ENCODE results near the gene MRPL14. TPM values are rescaled to one million over a fixed set of nuclear protein-coding genes. Genes with fewer than 3 reads are reported as not detected.

Gene MRPL14
- polyA plus RNA-seq, 3 donors, result 23.2 to 54.9 (median 30.0) TPM

DNA sequence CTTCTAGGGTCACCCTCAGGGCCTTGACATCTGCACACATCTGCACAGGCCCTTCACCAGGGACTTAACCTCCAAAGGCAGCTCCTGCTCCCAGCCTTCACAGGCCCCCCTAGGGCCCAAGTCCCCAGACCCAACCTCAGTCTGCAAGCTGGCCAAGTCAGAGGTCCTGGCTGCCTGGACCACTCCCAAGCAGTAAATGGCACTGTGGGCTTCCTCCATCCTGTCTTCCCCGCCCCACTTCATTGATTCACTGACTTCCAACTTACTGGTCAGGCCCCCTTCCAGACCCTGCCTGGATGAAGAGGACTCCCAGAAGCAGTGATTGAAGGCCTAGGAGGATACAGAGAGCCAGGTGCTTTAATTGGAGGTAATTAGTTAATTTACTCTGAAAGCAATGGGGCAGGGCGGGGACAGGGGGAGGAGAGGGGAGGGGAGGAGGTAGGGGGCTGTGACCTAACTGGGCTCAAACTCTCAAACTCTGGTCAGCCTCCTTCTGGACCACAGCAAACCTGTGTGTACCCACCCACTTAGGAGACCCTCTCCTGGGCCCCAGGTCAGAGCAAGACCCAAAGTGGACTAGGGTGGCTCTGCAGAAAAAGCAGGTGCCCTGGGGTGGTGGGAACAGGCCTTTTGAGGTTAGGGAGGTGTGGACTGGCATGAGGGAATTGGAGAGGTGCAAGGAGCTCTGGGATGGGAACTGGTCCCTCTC is 51.5 kb downstream of the MRPL14 start:
- H3K27ac ChIP-seq (ENCODE audit: low read depth, low read length), result no peak overlapping the region
- WGBS, 3 donors, result 95 to 97% (median 96%) methylated on average over 2 of the region's 2 CpGs

- no peak overlapping the region for H3K27ac ChIP-seq (ENCODE audit: low read depth, low read length)
- WGBS, 3 donors, result 47 to 63% (median 56%) methylated on average over 8 to 9 of the region's 9 CpGs
Measured at GRCh38 chr6:44074813-44075646, 52.2 kb downstream of the MRPL14 start.

GRCh38 chr6:44074439-44074812 is 52.8 kb downstream of the MRPL14 start:
- 0 to 3% (median 1%) methylated on average over 13 of the region's 13 CpGs for WGBS, 3 donors
- no peak overlapping the region for H3K27ac ChIP-seq (ENCODE audit: low read depth, low read length)

DNA sequence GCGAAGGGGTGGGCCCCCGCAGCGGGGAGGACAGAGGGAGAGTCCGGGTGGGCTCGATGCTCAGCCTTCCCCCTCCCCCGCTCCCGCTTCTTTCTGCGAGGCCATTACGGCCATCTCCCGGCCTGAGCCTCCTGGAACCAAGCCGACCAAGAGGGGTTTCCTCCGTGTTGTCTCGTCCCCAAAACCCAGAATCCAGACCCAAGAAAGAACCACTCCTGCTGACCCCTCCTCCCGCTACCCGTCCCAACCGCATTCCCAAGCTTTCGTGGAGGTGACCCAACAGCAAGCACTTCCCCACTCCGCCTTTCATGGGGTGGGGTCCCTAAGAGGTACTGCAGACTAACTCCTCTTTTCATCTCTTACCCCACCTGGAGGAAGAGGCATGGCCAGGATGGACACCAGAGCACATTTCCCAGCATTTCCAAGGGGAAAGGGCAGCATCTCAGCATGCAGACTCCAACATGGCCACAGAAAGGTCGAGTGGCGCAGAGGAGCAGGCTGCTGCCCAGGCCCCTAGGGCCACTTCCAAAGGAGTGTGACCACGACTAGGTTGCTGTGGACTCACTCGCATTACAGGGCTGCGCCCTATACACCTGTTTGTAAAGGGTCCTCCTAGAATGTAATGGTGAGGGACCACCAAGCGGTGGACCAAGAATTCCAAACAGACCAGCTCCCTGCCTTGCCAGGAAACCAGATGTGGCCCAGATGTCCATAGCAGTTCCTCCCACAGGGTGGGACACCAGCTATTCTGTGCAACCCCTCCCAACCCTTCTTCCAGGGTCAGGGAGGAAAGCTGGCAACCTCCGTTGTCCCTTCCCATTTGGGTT is 53.4 kb downstream of the MRPL14 start:
- WGBS, 3 donors, result 18 to 49% (median 26%) methylated on average over 15 to 25 of the region's 25 CpGs
- no peak overlapping the region for H3K27ac ChIP-seq (ENCODE audit: low read depth, low read length)

DNA sequence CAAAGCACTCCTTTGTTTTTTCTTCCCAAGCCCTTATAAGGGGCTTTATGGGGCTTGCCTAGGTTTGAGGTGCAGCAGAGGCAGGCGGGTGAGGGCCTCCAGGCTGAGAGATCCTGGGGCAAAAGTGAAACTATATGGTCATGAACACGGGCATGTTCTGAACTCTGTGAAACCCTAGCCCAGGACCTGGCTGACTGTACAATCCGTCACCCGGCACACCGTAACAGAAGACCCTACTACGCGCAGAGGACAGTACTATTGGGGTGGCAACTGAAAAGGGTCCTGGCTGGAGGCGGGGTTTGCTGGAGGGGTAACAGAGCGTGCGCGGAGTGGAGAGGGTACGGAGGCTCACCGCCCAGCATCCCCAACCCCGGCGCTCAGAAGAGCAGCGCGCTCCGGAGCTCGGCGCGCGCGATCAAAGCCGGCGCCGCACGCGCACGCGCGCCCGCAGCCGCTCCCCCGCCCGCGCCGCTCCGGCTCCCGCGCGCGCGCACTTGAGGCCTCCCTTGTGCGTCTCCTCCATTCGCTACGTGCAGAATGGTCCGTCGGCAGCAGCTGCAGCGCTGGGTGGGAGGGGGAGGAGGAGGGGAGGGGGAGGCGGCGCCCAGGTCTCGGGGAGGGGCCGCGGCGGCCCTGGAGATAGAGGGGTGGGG is 54.2 kb downstream of the MRPL14 start:
- 2 to 3% (median 3%) methylated on average over 42 to 54 of the region's 55 CpGs for WGBS, 3 donors
- no peak overlapping the region for H3K27ac ChIP-seq (ENCODE audit: low read depth, low read length)

GRCh38 chr6:44072452-44072958 is 54.7 kb downstream of the MRPL14 start:
- WGBS, 3 donors, result 78 to 88% (median 80%) methylated on average over 4 of the region's 4 CpGs
- H3K27ac ChIP-seq (ENCODE audit: low read depth, low read length), result no peak overlapping the region

- H3K27ac ChIP-seq (ENCODE audit: low read depth, low read length), result no peak overlapping the region
- 83 to 89% (median 83%) methylated on average over 8 of the region's 8 CpGs for WGBS, 3 donors
Measured at GRCh38 chr6:44071670-44072451, 55.4 kb downstream of the MRPL14 start.

- 83 to 89% (median 85%) methylated on average over 5 of the region's 5 CpGs for WGBS, 3 donors
- H3K27ac ChIP-seq (ENCODE audit: low read depth, low read length), result no peak overlapping the region
Measured at GRCh38 chr6:44068607-44069296, 58.5 kb downstream of the MRPL14 start.

GRCh38 chr6:44067173-44068139 is 59.8 kb downstream of the MRPL14 start:
- no peak overlapping the region for H3K27ac ChIP-seq (ENCODE audit: low read depth, low read length)
- 62 to 87% (median 70%) methylated on average over 7 of the region's 7 CpGs for WGBS, 3 donors

GRCh38 chr6:44066394-44067172 is 60.7 kb downstream of the MRPL14 start:
- no peak overlapping the region for H3K27ac ChIP-seq (ENCODE audit: low read depth, low read length)
- WGBS, 3 donors, result 81 to 86% (median 84%) methylated on average over 6 of the region's 6 CpGs

DNA sequence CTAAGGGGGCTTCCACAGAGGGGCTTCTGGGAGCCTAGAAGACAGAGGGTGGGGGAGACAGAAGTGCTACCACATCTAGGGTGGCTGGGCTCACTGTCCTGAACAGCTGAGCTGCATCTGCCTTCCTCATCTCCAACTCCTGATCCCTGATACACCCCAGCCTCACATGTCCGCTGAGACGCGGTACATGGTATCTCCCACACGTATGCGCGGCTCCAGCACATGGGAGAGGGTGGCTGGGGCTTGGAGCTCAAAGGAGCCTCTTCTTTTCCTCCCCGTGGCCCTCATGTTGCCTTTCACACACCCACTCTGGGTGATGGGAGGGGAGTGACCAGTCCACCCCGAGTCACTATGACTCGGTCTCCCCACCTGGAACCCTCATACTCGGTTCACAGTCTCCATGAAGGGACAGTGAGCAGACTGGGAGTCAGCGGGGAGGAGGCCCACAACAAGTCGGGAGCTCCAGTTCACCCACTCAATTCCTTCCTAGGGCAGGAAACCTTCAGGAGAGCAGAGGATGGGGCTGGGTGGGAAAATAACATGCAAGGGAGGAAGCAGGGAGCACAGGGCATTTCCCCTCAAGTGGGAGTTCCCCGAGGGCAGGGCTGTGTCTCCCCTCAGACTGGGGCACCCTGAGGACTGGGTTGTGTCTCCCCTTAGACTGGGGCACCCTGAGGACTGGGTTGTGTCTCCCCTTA is 61.7 kb downstream of the MRPL14 start:
- no peak overlapping the region for H3K27ac ChIP-seq (ENCODE audit: low read depth, low read length)
- 82 to 86% (median 84%) methylated on average over 13 of the region's 13 CpGs for WGBS, 3 donors

DNA sequence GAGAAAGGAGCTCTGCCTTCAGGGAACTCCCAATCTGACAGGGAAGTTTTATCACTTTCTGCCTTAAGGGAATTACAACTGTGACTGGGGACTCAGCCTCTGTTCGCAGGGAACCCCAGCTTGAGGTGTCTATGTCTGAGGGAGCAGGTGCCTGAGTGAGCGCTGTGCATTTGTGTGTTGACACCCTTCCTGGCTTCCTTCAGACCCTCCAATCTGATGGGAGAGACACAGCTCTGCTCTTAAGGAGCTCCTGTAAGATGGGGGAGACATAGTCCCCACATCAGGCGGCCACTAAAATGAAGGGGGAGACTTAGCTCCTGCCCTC is 62.3 kb downstream of the MRPL14 start:
- H3K27ac ChIP-seq (ENCODE audit: low read depth, low read length), result no peak overlapping the region
- WGBS, 3 donors, result 93 to 97% (median 94%) methylated on average over 3 of the region's 3 CpGs

DNA sequence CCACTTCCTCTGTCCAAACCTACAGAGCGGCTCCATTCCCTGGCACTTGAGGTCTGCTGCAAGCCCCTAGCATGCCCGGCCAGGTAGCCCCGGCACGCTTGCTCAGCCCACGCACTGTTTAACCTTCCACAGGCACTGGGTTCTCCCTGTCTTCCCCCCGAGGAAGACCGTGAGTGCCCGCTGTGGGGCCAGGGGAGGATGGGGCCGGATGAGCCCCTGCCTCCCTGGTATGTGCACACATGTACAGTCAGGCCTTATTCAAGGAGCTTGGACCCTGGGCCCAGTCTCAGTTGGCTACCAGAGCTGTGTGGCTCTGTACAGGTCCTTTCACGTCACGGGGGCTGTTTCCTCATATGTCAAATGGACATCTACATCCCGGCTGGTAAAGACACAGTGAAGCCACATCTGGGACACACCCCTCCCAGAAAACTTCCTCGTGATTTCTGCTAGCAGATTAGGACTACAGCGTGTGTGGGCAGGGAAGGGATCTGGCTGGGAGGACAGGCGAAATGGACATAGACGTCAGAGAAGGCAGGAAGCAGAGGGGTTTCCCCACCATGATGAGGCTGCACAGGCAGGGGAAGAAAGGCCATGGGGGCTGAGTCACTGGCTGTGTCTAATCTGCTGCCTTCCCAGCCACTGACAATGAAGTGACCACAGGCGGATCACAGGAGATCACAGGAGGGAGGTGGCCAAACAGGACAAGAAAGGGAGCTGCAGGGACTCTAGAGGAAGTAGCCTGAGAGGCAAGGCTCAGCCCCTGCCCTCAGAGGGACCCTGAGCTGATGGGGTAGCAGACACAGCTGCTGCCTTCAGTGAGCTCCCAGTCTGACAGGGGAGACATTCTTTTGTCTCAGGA is 62.9 kb downstream of the MRPL14 start:
- WGBS, 3 donors, result 60 to 81% (median 61%) methylated on average over 17 of the region's 17 CpGs
- no peak overlapping the region for H3K27ac ChIP-seq (ENCODE audit: low read depth, low read length)

GRCh38 chr6:44063561-44064059 is 63.6 kb downstream of the MRPL14 start:
- no peak overlapping the region for H3K27ac ChIP-seq (ENCODE audit: low read depth, low read length)

More at GRCh38 chr6:44063561-44064059, 63.6 kb downstream of the MRPL14 start:
- WGBS, 3 donors, result 92 to 98% (median 95%) methylated on average over 3 of the region's 3 CpGs

Measured in adipose tissue (tissue), 3 donors.